ENCODE measurements around the gene CRTC1.

The CRTC1 gene

GRCh38 chr19:18683109-18683957 lies at the start of gene CRTC1:
CRTC1 (plus strand) TSS chr19:18683680; CDS start chr19:18683703, 23 bp downstream.
- peak; percentile 94 for DNase-seq

- DNase-seq, result no peak
Observed at GRCh38 chr19:18634612-18635297, 48.7 kb upstream of the CRTC1 start.

- DNase-seq, result no peak
Observed at GRCh38 chr19:18635831-18636182, 47.7 kb upstream of the CRTC1 start.

- DNase-seq, result peak; percentile 99
Observed at GRCh38 chr19:18636183-18636968, 47.1 kb upstream of the CRTC1 start.

- DNase-seq, result no peak
Observed at GRCh38 chr19:18636969-18637629, 46.4 kb upstream of the CRTC1 start, which contains the start of gene KLHL26. KLHL26 (plus strand) TSS chr19:18637028; CDS start chr19:18637055, 27 bp downstream.

- DNase-seq, result peak; percentile 18
Observed at GRCh38 chr19:18637673-18638630, 45.5 kb upstream of the CRTC1 start.

- DNase-seq, result no peak
Observed at GRCh38 chr19:18639706-18640243, 43.7 kb upstream of the CRTC1 start.

- DNase-seq, result no peak
Observed at GRCh38 chr19:18644196-18645034, 39.1 kb upstream of the CRTC1 start.

- DNase-seq, result no peak
Observed at GRCh38 chr19:18645035-18645511, 38.4 kb upstream of the CRTC1 start.

- no peak for DNase-seq
Observed at GRCh38 chr19:18646535-18647370, 36.7 kb upstream of the CRTC1 start.

GRCh38 chr19:18647371-18647767 lies 36.1 kb upstream of the CRTC1 start:
- no peak for DNase-seq

- no peak for DNase-seq
Observed at GRCh38 chr19:18647807-18648206, 35.7 kb upstream of the CRTC1 start.

- no peak for DNase-seq
Observed at GRCh38 chr19:18648973-18649315, 34.5 kb upstream of the CRTC1 start.

GRCh38 chr19:18649371-18650020 lies 34.0 kb upstream of the CRTC1 start:
- no peak for DNase-seq

GRCh38 chr19:18650021-18650390 lies 33.5 kb upstream of the CRTC1 start:
- no peak for DNase-seq

- DNase-seq, result no peak
Observed at GRCh38 chr19:18650468-18651041, 32.9 kb upstream of the CRTC1 start.

GRCh38 chr19:18651300-18651699 lies 32.2 kb upstream of the CRTC1 start:
- DNase-seq, result no peak

- no peak for DNase-seq
Observed at GRCh38 chr19:18651733-18652132, 31.7 kb upstream of the CRTC1 start.

Data from stimulated activated CD4-positive, alpha-beta T cell treated with anti-CD3 and anti-CD28 coated beads, Interleukin-15, amount 100 ng/mL, for 24 hours (primary cell).